GM12874 (cell line): ENCODE measurements around the gene PTPRJ.

Source experiments
- TF ChIP-seq, protein P1 (sequence below): IDR thresholded peaks from 2 replicates; pipeline ENCODE4 v1.5.1; 2011; ENCODE audit warnings: low read depth, mild to moderate bottlenecking, control low read depth, low read length, moderate library complexity; ENCODE audit not compliant: insufficient read depth

PTPRJ gene

GRCh38 chr11:48052183-48053044 is 72.1 kb downstream of the PTPRJ start:
- TF ChIP-seq, protein P1, sequence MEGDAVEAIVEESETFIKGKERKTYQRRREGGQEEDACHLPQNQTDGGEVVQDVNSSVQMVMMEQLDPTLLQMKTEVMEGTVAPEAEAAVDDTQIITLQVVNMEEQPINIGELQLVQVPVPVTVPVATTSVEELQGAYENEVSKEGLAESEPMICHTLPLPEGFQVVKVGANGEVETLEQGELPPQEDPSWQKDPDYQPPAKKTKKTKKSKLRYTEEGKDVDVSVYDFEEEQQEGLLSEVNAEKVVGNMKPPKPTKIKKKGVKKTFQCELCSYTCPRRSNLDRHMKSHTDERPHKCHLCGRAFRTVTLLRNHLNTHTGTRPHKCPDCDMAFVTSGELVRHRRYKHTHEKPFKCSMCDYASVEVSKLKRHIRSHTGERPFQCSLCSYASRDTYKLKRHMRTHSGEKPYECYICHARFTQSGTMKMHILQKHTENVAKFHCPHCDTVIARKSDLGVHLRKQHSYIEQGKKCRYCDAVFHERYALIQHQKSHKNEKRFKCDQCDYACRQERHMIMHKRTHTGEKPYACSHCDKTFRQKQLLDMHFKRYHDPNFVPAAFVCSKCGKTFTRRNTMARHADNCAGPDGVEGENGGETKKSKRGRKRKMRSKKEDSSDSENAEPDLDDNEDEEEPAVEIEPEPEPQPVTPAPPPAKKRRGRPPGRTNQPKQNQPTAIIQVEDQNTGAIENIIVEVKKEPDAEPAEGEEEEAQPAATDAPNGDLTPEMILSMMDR: peak; percentile 36; the same call in 1 of the 2 replicates

- TF ChIP-seq, protein P1: no peak
Measured at GRCh38 chr11:48054994-48055291, 74.6 kb downstream of the PTPRJ start.

DNA sequence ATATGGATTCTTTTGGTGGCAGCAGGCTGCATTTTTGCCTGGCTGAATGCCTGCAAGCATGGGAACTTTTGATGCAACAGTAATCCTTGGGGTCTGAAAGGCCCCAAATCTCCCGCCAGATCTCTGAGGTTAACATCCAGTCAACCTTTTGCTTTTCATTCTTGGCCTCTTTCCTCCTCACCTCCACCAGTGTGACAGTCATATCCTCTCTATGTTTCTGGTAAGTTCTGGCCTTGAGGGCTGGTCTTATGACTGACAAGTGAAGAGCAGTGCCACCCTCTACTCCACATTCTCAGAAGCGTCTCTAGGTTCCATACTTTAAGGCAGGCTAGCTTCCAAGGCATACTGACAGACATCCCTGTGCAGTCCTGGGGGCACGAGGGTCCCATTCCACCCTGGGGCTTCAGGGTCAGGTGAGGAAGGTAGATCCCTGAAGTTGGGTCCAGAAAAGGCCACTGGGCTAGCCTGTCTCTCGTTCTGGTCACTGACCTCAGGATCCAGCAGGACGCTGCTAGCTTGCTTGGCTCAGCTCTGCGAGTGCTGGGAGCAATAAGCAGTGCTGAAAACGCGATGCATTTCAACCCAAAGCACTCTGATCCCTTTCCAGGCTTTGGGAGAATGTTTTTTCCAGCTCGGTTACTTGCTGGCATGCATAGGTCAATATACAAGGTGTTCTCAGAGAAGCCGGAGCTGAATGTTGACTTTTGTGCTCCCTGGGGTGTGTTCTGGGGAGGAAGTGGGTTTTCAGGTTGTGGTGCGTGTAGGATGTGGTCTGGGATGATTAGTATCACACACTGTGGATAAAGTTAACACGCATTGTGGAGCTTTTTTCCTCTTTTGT is 75.2 kb downstream of the PTPRJ start:
- TF ChIP-seq, protein P1: no peak

DNA sequence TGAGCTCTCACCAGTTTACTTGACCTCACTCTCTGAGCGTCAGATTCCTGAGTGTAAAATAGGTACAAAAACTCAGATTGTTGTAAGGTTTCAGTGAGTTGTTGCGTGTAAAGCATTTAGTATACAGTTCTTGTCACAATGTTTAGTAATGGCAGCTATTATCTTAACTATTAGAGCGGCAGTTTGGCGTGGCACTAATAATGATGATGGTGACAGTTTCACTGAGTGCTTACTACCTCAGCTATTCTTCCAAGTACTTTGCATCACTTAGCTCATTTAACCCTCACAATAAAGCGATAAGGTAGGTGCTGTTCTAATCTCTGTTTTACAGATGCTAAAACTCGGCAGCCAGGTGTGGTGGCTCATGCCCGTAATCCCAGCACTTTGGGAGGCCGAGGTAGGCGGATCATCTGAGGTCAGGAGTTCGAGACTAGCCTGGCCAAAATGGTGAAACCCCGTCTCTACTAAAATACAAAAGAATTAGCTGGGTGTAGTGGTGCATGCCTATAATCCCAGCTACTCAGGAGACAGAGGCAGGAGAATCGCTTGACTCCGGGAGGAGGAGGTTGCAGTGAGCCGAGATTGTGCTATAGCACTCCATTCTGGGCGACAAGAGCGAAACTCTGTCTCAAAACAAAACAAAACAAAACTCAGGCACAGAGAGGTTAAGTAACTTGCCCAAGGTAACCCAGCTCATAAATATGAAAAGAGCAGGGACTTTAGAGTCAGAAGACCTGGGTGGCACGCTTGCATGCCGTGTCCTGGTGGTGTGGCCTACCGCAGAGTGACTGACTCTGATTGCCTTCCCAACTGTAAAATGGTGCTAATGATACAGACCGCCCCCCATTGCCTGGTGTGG is 76.2 kb downstream of the PTPRJ start:
- TF ChIP-seq, protein P1: no peak

GRCh38 chr11:48058064-48058463 is 77.7 kb downstream of the PTPRJ start:
- TF ChIP-seq, protein P1: no peak

- TF ChIP-seq, protein P1: no peak
Measured at GRCh38 chr11:48058788-48059187, 78.4 kb downstream of the PTPRJ start.

- TF ChIP-seq, protein P1: no peak
Measured at GRCh38 chr11:48062649-48063048, 82.3 kb downstream of the PTPRJ start.
